AG04450 (cell line): ENCODE data around the gene UBL5. TPM values are rescaled to one million over a fixed set of nuclear protein-coding genes. Genes with fewer than 3 reads are reported as not detected.
A peak's percentile ranks its signal among the peaks of the same experiment; 100 is the strongest.

ENCODE experiments used
- CTCF ChIA-PET: fragments of 300-600, 350-600 bp; formaldehyde crosslinking; extraction: SDS; loops from one replicate; lab custom pipeline; 2022; ENCODE audit warnings: antibody characterized with exemption, inconsistent platforms; lab: Charles Lee
- POLR2A ChIA-PET: fragments of 350-600 bp; formaldehyde crosslinking; extraction: SDS; loops from one replicate; lab custom pipeline; 2021; ENCODE audit warnings: antibody characterized with exemption, inconsistent platforms; lab: Yijun Ruan, JAX
- DNase-seq: peaks from one replicate; pipeline ENCODE4 v3.0.0-alpha.2; 2011; ENCODE audit warnings: low read depth, low spot score
- H3K27ac ChIP-seq: one replicate; pipeline ENCODE4 v1.5.1; 2012; ENCODE audit warnings: low read depth, low read length, control low read depth
- H3K27me3 ChIP-seq: one replicate; pipeline ENCODE4 v1.6.0; 2012; ENCODE audit warnings: low read length; ENCODE audit not compliant: control insufficient read depth, insufficient read depth
- H3K4me3 ChIP-seq: 2 replicates; pipeline ENCODE4 v1.5.1; 2011; ENCODE audit warnings: mild to moderate bottlenecking, low read depth, low read length, control low read depth
- H3K9me3 ChIP-seq: 2 replicates; pipeline ENCODE4 v1.5.1; 2012; ENCODE audit warnings: low read length; ENCODE audit not compliant: control insufficient read depth, insufficient read depth
- polyA plus RNA-seq: library from polyadenylated mRNA; depleted of rRNA; stranded (reverse); fragments of >200 nt; gene quantifications from 2 replicates; pipeline ENCODE4 v1.2.3, GENCODE V29; 2011
- TF ChIP-seq, protein P1 (sequence below): IDR thresholded peaks from 2 replicates; pipeline ENCODE4 v1.5.1; 2011; ENCODE audit warnings: low read depth, low read length, control low read depth, inconsistent platforms

The UBL5 gene
- polyA plus RNA-seq, 1 experiment = 734 TPM

DNA sequence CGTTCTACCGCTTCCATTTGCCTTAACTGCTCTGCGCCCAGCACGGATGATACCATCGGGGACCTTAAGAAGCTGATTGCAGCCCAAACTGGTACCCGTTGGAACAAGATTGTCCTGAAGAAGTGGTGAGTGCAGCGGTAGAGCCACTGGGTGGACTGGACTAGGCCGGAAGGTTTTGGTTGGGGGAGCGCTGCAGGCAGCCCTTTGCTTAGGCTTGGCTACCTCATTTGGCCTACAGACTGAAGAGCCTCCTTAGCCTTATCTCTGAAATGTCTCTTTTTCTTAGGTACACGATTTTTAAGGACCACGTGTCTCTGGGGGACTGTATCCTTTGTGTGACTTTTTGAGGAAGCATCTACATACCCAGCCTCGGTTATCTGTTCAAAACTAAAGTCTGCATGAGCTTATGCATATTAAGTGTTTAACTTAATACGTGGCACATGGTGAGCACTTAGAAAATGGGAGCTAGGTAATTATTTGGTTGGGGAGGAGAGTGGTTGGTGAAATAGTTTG is 889 bp downstream of the UBL5 start:
- H3K9me3 ChIP-seq = no peaks in the 10 kb centered on the region; the same call in 1 of the 2 replicates
- TF ChIP-seq, protein P1, sequence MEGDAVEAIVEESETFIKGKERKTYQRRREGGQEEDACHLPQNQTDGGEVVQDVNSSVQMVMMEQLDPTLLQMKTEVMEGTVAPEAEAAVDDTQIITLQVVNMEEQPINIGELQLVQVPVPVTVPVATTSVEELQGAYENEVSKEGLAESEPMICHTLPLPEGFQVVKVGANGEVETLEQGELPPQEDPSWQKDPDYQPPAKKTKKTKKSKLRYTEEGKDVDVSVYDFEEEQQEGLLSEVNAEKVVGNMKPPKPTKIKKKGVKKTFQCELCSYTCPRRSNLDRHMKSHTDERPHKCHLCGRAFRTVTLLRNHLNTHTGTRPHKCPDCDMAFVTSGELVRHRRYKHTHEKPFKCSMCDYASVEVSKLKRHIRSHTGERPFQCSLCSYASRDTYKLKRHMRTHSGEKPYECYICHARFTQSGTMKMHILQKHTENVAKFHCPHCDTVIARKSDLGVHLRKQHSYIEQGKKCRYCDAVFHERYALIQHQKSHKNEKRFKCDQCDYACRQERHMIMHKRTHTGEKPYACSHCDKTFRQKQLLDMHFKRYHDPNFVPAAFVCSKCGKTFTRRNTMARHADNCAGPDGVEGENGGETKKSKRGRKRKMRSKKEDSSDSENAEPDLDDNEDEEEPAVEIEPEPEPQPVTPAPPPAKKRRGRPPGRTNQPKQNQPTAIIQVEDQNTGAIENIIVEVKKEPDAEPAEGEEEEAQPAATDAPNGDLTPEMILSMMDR = no peak
- no peaks in the 10 kb centered on the region for H3K27me3 ChIP-seq
- H3K27ac ChIP-seq = peak overlapping the region; percentile 11
- no peak for DNase-seq
- CTCF ChIA-PET = interaction anchor here (0.6 to 2.8 kb wide), 4 partner anchors 11 to 1553 kb away, joined by 3 to 7 read pairs (median 3); no protein-coding TSS in a partner anchor
- POLR2A ChIA-PET = interaction anchor here (1.6 kb wide), 1 partner anchor 10 kb away, joined by 8 read pairs; the partner anchor contains the start of gene FBXL12
- peak overlapping the region; percentile 95 for H3K4me3 ChIP-seq

DNA sequence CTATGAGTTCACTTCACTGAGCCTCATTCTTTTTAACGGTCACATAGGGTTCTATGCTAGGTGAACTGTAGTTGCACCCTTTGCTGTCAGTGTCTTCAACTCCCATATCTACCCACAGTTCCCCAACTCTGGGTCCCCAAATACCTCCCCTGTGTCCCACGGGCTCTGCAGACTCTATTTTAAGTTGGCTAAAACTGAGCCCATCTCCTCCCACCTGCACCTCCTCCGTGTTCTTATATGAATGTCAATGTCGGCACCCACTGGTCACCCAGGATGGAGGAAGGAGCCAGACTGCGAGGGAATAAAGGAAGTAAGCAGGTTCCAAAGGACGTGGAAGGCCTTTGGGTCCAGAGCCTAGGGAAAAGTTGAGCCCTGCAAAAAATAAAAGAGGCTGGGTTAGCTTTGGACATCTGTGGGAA is 6.6 kb downstream of the UBL5 start:
- no peak overlapping the region for H3K27ac ChIP-seq

DNA sequence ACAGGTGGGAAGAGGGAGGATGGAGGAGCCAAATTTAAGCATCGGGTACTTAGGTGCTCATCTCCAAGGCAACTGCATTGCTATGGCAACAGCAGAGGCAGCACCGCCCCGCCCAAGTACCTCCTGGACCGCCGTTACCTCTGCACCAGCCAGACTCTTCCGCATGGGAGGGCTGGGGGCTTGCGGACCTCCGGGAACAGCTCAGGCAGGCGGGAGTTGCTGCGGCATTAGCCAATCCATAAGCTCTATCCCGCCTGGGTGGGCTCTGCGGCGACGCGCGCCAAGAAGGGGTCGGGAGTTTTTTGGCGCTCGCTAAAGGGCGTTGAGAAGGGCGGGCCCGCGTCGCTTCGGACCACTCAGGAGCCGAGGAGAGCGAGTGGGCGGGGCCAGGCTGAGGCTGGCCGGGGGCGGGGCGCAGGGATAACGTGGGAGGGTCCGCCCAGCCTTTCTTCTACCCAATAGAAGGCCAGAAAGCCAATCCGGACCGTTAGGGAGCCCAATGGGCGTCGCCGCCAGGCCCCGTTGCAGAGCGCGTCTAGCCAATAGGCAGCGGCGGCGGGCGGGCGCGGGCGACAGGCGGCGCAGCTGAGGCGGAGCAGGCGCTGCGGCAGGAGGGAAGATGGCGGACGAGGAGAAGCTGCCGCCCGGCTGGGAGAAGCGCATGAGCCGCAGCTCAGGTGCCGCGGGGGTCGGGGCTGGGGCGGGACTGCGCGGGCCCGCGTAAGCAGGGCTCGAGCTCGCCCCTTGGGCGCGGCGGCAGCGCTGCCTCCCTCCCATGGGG is 7.2 kb downstream of the UBL5 start, which contains the start of gene PIN1:
Gene PIN1 (plus strand): TSS at position 593 of the 781 bp plus-strand sequence. CDS start 27 bp downstream, at position 620.
- TF ChIP-seq, protein P1 = peak; percentile 52
- POLR2A ChIA-PET = no interaction called here

More for the DNA sequence above, 6.6 kb downstream of the UBL5 start:
- no peaks in the 10 kb centered on the region for H3K27me3 ChIP-seq
- H3K9me3 ChIP-seq = no peaks in the 10 kb centered on the region; the same call in 1 of the 2 replicates
- TF ChIP-seq, protein P1 = no peak
- ChIA-PET POLR2A (no interaction called here), CTCF (interaction anchor here (0.5 to 1.5 kb wide), 4 partner anchors 9 to 63 kb away, joined by 3 to 7 read pairs (median 6); no protein-coding TSS in a partner anchor)
- DNase-seq = no peak
- peak overlapping the region; percentile 87 for H3K4me3 ChIP-seq

DNA sequence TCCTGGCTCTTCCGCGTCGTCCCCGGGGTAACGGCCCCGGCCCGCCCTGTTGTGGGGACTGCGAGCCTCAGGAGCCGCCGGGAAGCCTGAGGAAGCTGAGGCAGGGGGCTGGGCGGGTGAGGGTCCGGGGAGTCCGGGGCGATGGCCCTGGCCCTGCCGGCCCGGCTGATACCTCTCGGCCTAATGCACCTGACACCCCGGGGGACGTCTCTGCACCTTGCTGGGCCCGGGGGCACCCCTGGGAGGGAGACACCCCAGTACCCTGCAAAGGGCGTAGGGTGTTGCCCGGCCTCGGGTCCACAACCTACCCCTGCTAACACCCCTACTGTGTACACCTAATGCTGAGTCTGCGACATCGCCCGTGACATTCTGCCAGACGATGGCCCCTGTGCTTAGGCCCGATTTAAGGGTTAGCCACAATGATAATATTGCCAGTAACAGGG is 7.8 kb downstream of the UBL5 start:
- no peak for DNase-seq
- Histone ChIP-seq H3K4me3 (peak overlapping the region; percentile 84), H3K9me3 (no peaks in the 10 kb centered on the region; the same call in 1 of the 2 replicates), H3K27ac (no peak overlapping the region), H3K27me3 (no peaks in the 10 kb centered on the region)
- TF ChIP-seq, protein P1 = no peak
- POLR2A ChIA-PET = no interaction called here
- CTCF ChIA-PET = interaction anchor here (0.8 to 1.5 kb wide), 4 partner anchors 8 to 415 kb away, joined by 3 to 7 read pairs (median 5); no protein-coding TSS in a partner anchor

More for the DNA sequence above, 7.2 kb downstream of the UBL5 start, which contains the start of gene PIN1:
- CTCF ChIA-PET = interaction anchor here (0.5 to 1.5 kb wide), 6 partner anchors 9 to 416 kb away, joined by 3 to 7 read pairs (median 4); no protein-coding TSS in a partner anchor
- Histone ChIP-seq H3K27me3 (no peaks in the 10 kb centered on the region), H3K27ac (peak within 1 kb of the TSS; percentile 31), H3K4me3 (peak within 1 kb of the TSS; percentile 87), H3K9me3 (no peaks in the 10 kb centered on the region; the same call in 1 of the 2 replicates)
- peak; percentile 94 for DNase-seq
